CD14-positive monocyte (primary cell): ENCODE results near the gene VAMP2. TPM values are rescaled to one million over a fixed set of nuclear protein-coding genes. Genes with fewer than 3 reads are reported as not detected.

Experiments used
- DNase-seq, 3 donors: peaks; one replicate each; pipeline ENCODE4 v3.0.0-alpha.2; 2011 to 2022
- H2AFZ ChIP-seq: 2 replicates; pipeline ENCODE4 v1.6.0; 2012; ENCODE audit warnings: mild to moderate bottlenecking, low read depth, low read length, inconsistent platforms; ENCODE audit not compliant: insufficient read depth, poor library complexity, severe bottlenecking
- H3K27ac ChIP-seq, 2 donors: 1 replicate in 1 of 2; 2 replicates in 1 of 2; pipeline ENCODE4 v1.5.1; 2012 to 2013; ENCODE audit warnings: low read length in 2 of 2, control low read depth in 1 of 2, inconsistent platforms in 1 of 2, low read depth in 1 of 2, mild to moderate bottlenecking in 1 of 2
- H3K27me3 ChIP-seq, 2 donors: one replicate each; pipeline versions ENCODE4 v1.6.0 to v1.6.1; 2011 to 2013; ENCODE audit warnings: low read length in 2 of 2; ENCODE audit not compliant: control insufficient read depth in 2 of 2, insufficient read depth in 2 of 2
- H3K36me3 ChIP-seq, 2 donors: replicated peaks in 1 of 2; 1 replicate in 1 of 2; 2 replicates in 1 of 2; pipeline versions ENCODE4 v1.5.1 to v1.6.1; 2012 to 2013; ENCODE audit warnings: low read length in 2 of 2, control low read depth in 1 of 2, inconsistent platforms in 1 of 2, mild to moderate bottlenecking in 1 of 2; ENCODE audit not compliant: insufficient read depth in 2 of 2, control insufficient read depth in 1 of 2
- H3K4me1 ChIP-seq, 2 donors: 1 replicate in 1 of 2; 2 replicates in 1 of 2; pipeline versions ENCODE4 v1.5.1 to v1.6.1; 2012 to 2013; ENCODE audit warnings: low read length in 2 of 2, control low read depth in 1 of 2, inconsistent platforms in 1 of 2, mild to moderate bottlenecking in 1 of 2, moderate library complexity in 1 of 2; ENCODE audit not compliant: insufficient read depth in 2 of 2, control insufficient read depth in 1 of 2
- H3K4me2 ChIP-seq: replicated peaks from 2 replicates; pipeline ENCODE3; 2012; ENCODE audit warnings: low read length, moderate library complexity, mild to moderate bottlenecking; ENCODE audit not compliant: poor library complexity, severe bottlenecking; ENCODE audit errors: extremely low read depth
- H3K4me3 ChIP-seq, 3 experiments: fragments of 200-600 bp in 1 of 3; sonication (generic) in 1 of 3; replicated peaks in 1 of 3; 1 replicate in 2 of 3; 2 replicates in 1 of 3; pipeline ENCODE4 v1.5.1; 2011 to 2013; ENCODE audit warnings: low read length in 3 of 3, mild to moderate bottlenecking in 3 of 3, control low read depth in 2 of 3, low read depth in 2 of 3, inconsistent platforms in 1 of 3, moderate library complexity in 1 of 3
- H3K79me2 ChIP-seq: 2 replicates; pipeline ENCODE4 v1.6.0; 2012; ENCODE audit warnings: mild to moderate bottlenecking, control low read depth, inconsistent platforms, low read length, moderate library complexity; ENCODE audit not compliant: insufficient read depth
- H3K9ac ChIP-seq: 2 replicates; pipeline ENCODE4 v1.6.0; 2017; ENCODE audit warnings: low read length, mild to moderate bottlenecking; ENCODE audit not compliant: insufficient read depth, poor library complexity, severe bottlenecking
- H3K9me3 ChIP-seq, 2 donors: replicated peaks in 1 of 2; 1 replicate in 1 of 2; 2 replicates in 1 of 2; pipeline versions ENCODE4 v1.5.1 to v1.6.1; 2012 to 2013; ENCODE audit warnings: low read length in 2 of 2, control low read depth in 1 of 2; ENCODE audit not compliant: control insufficient read depth in 1 of 2, insufficient read depth in 1 of 2
- H4K20me1 ChIP-seq: 2 replicates; pipeline ENCODE4 v1.6.0; 2012; ENCODE audit warnings: mild to moderate bottlenecking, low read length, control low read depth, moderate library complexity; ENCODE audit not compliant: insufficient read depth
- H3K27ac Mint-ChIP-seq, 7 donors: one replicate each; pipeline ENCODE4 v1.8.0; 2020; ENCODE audit warnings: mild to moderate bottlenecking in 7 of 7, mixed read lengths in 7 of 7, moderate library complexity in 6 of 7, inconsistent platforms in 2 of 7
- H3K27me3 Mint-ChIP-seq, 3 donors: one replicate each; pipeline ENCODE4 v1.8.0; 2021 to 2022; ENCODE audit warnings: low read depth in 3 of 3, mild to moderate bottlenecking in 3 of 3, mixed read lengths in 3 of 3, moderate library complexity in 3 of 3, inconsistent platforms in 1 of 3
- H3K36me3 Mint-ChIP-seq, 2 donors: one replicate each; pipeline ENCODE4 v1.8.0; 2020; ENCODE audit warnings: mixed read lengths in 2 of 2, inconsistent platforms in 1 of 2, mild to moderate bottlenecking in 1 of 2
- H3K4me1 Mint-ChIP-seq: one replicate; pipeline ENCODE4 v1.8.0; 2020; ENCODE audit warnings: mild to moderate bottlenecking, mixed read lengths
- H3K4me3 Mint-ChIP-seq, 2 donors: one replicate each; pipeline ENCODE4 v1.8.0; 2020; ENCODE audit warnings: mild to moderate bottlenecking in 2 of 2, mixed read lengths in 2 of 2, moderate library complexity in 1 of 2
- H3K9me3 Mint-ChIP-seq, 7 donors: one replicate each; pipeline ENCODE4 v1.8.0; 2020 to 2022; ENCODE audit warnings: mixed read lengths in 7 of 7, mild to moderate bottlenecking in 6 of 7, moderate library complexity in 6 of 7, inconsistent platforms in 2 of 7
- WGBS: methylation state at CpG from one replicate; pipeline ENCODE4 v1.1.5; 2013; ENCODE audit warnings: missing lambda C conversion rate; ENCODE audit not compliant: insufficient coverage; 5-methylcytosine and 5-hydroxymethylcytosine counted together
- intact Hi-C, 2 donors: fragments of 100-400 bp; cut with micrococcal nuclease; formaldehyde crosslinking; loops; one replicate each; pipeline versions ENCODE4 v1.15.0 to v1.15.1; 2023
- polyA plus RNA-seq, 3 donors: library from polyadenylated mRNA; depleted of rRNA in 1 of 3; unstranded in 2 of 3; stranded (reverse) in 1 of 3; fragments of 300-500 nt in 2 of 3; fragments of >200 nt in 1 of 3; fragmentation: Illumina TruSeq in 2 of 3; gene quantifications; 1 replicate in 2 of 3; 2 replicates in 1 of 3; pipeline ENCODE4 v1.2.3, GENCODE V29; 2012 to 2021
- TF ChIP-seq, protein P1 (sequence below): fragments of 200-600 bp; IDR thresholded peaks from one replicate; pipeline ENCODE4 v1.8.0; 2022; ENCODE audit warnings: antibody characterized with exemption, mild to moderate bottlenecking

Gene VAMP2
- polyA plus RNA-seq, 3 donors = 10.2 to 139 (median 14.5) TPM

GRCh38 chr17:8150194-8151119 lies 12.3 kb downstream of the VAMP2 start:
- Histone ChIP-seq H3K9me3 (no peaks in the 10 kb centered on the region), H3K36me3 (peaks cover 48 to 53% of the 10 kb centered on the region in 2 donors), H3K4me3 (peak overlapping the region; percentile 52 to 100 (median 88)), H3K27ac (peak overlapping the region; percentile 3 to 99), H2AFZ (no peak overlapping the region), H4K20me1 (peaks cover 90% of the 10 kb centered on the region), H3K4me2 (peak overlapping the region; percentile 97), H3K79me2 (peaks cover 23% of the 10 kb centered on the region), H3K9ac (peak overlapping the region; percentile 78), H3K27me3 (no peaks in the 10 kb centered on the region), H3K4me1 (peaks cover 40 to 55% of the 10 kb centered on the region in 2 donors)
- Mint-ChIP-seq H3K4me1 (peaks cover 28% of the 10 kb centered on the region), H3K9me3 (peaks cover 0 to 4% (median 0%) of the 10 kb centered on the region in 7 donors), H3K27ac (peak overlapping the region in 5 of 7 donors; percentile 56 to 98 (median 78)), H3K27me3 (peaks cover 0 to 14% (median 0%) of the 10 kb centered on the region in 3 donors), H3K36me3 (peaks cover 61 to 62% of the 10 kb centered on the region in 2 donors), H3K4me3 (peak overlapping the region; percentile 97 to 99)
- TF ChIP-seq, protein P1, sequence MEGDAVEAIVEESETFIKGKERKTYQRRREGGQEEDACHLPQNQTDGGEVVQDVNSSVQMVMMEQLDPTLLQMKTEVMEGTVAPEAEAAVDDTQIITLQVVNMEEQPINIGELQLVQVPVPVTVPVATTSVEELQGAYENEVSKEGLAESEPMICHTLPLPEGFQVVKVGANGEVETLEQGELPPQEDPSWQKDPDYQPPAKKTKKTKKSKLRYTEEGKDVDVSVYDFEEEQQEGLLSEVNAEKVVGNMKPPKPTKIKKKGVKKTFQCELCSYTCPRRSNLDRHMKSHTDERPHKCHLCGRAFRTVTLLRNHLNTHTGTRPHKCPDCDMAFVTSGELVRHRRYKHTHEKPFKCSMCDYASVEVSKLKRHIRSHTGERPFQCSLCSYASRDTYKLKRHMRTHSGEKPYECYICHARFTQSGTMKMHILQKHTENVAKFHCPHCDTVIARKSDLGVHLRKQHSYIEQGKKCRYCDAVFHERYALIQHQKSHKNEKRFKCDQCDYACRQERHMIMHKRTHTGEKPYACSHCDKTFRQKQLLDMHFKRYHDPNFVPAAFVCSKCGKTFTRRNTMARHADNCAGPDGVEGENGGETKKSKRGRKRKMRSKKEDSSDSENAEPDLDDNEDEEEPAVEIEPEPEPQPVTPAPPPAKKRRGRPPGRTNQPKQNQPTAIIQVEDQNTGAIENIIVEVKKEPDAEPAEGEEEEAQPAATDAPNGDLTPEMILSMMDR = no peak
- peak in 1 of 3 donors; percentile 9 for DNase-seq
- intact Hi-C loops = loop anchor here in 1 of 2 donors (5.0 to 10.0 kb wide), 2 partner anchors 37 to 316 kb away; partner anchors contain the start of gene KDM6B
- 82% methylated on average over 13 of the region's 18 CpGs for WGBS

- Histone ChIP-seq H3K4me1 (peaks cover 31 to 46% of the 10 kb centered on the region in 2 donors), H3K9me3 (no peaks in the 10 kb centered on the region), H3K4me3 (no peak overlapping the region), H3K36me3 (peaks cover 56 to 62% of the 10 kb centered on the region in 2 donors), H2AFZ (no peak overlapping the region), H3K4me2 (no peak overlapping the region), H3K27ac (no peak overlapping the region), H3K9ac (no peak overlapping the region), H4K20me1 (peaks cover 90% of the 10 kb centered on the region), H3K27me3 (no peaks in the 10 kb centered on the region), H3K79me2 (peaks cover 19% of the 10 kb centered on the region)
- TF ChIP-seq, protein P1 = no peak
- DNase-seq = no peak
- H3K4me1 Mint-ChIP-seq = peaks cover 28% of the 10 kb centered on the region
- H3K36me3 Mint-ChIP-seq = peaks cover 63 to 70% of the 10 kb centered on the region in 2 donors
- peak overlapping the region in 1 of 2 donors; percentile 12 for H3K4me3 Mint-ChIP-seq
- H3K9me3 Mint-ChIP-seq = peaks cover 0 to 4% (median 0%) of the 10 kb centered on the region in 7 donors
- peak overlapping the region in 3 of 7 donors; percentile 13 to 74 (median 15) for H3K27ac Mint-ChIP-seq
- intact Hi-C loops = loop anchor here in 1 of 2 donors (5.0 to 10.0 kb wide), 2 partner anchors 38 to 315 kb away; partner anchors contain the start of gene KDM6B
- H3K27me3 Mint-ChIP-seq = peaks cover 0 to 14% (median 0%) of the 10 kb centered on the region in 3 donors
- 97% methylated on average over 28 of the region's 29 CpGs for WGBS
These were observed 13.1 kb downstream of the VAMP2 start for GRCh38 chr17:8149419-8150193.
